GM19023 (cell line): ENCODE data around the gene FAM53B.
"Not testable (repeated sequence)": the region's sequence is repeated elsewhere in the genome, so short reads cannot be mapped to it uniquely, and the experiment has no call there.

Experiments
- ATAC-seq: cut with Tn5 transposase; IDR thresholded peaks from one replicate; pipeline ENCODE4 v1.9.1; 2021; ENCODE audit warnings: mild to moderate bottlenecking, moderate library complexity; ENCODE audit not compliant: unreplicated experiment

The FAM53B gene

GRCh38 chr10:124618470-124619073 lies 125.6 kb downstream of the FAM53B start:
- no peak for ATAC-seq

- ATAC-seq, result no peak
Measured at GRCh38 chr10:124616836-124617130, 127.4 kb downstream of the FAM53B start.

- no peak for ATAC-seq
Measured at GRCh38 chr10:124616040-124616835, 127.9 kb downstream of the FAM53B start.

- ATAC-seq, result no peak
Measured at GRCh38 chr10:124615259-124615658, 128.9 kb downstream of the FAM53B start.

GRCh38 chr10:124614003-124614659 lies 130.0 kb downstream of the FAM53B start:
- peak; percentile 46 for ATAC-seq

- no peak for ATAC-seq
Measured at GRCh38 chr10:124612611-124613498, 131.3 kb downstream of the FAM53B start.

- ATAC-seq, result no peak
Measured at GRCh38 chr10:124611738-124612137, 132.4 kb downstream of the FAM53B start.

GRCh38 chr10:124610851-124611250 lies 133.3 kb downstream of the FAM53B start:
- not testable (repeated sequence) for ATAC-seq

- ATAC-seq, result not testable (repeated sequence)
Measured at GRCh38 chr10:124610186-124610585, 134.0 kb downstream of the FAM53B start.

- no peak for ATAC-seq
Measured at GRCh38 chr10:124609698-124610097, 134.5 kb downstream of the FAM53B start.

- ATAC-seq, result no peak
Measured at GRCh38 chr10:124608093-124608721, 136.0 kb downstream of the FAM53B start.

GRCh38 chr10:124607693-124608092 lies 136.5 kb downstream of the FAM53B start:
- no peak for ATAC-seq

GRCh38 chr10:124606822-124607221 lies 137.4 kb downstream of the FAM53B start:
- ATAC-seq, result no peak

GRCh38 chr10:124605856-124606812 lies 138.0 kb downstream of the FAM53B start:
- ATAC-seq, result no peak

GRCh38 chr10:124605481-124605855 lies 138.7 kb downstream of the FAM53B start:
- no peak for ATAC-seq

GRCh38 chr10:124605001-124605370 lies 139.2 kb downstream of the FAM53B start:
- no peak for ATAC-seq

- no peak for ATAC-seq
Measured at GRCh38 chr10:124604214-124605000, 139.8 kb downstream of the FAM53B start.

- no peak for ATAC-seq
Measured at GRCh38 chr10:124603376-124604213, 140.6 kb downstream of the FAM53B start.
